Regular cardiac myocyte (primary cell): Measurements from ENCODE around the gene STARD3NL. TPM values are rescaled to one million over a fixed set of nuclear protein-coding genes. Genes with fewer than 3 reads are reported as not detected.

ENCODE experiments used
- total RNA-seq: library from RNA; depleted of rRNA; stranded (reverse); fragments of >200 nt; gene quantifications from 2 replicates; pipeline ENCODE4 v1.2.3, GENCODE V29; 2014

Gene STARD3NL, protein sequence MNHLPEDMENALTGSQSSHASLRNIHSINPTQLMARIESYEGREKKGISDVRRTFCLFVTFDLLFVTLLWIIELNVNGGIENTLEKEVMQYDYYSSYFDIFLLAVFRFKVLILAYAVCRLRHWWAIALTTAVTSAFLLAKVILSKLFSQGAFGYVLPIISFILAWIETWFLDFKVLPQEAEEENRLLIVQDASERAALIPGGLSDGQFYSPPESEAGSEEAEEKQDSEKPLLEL
- total RNA-seq: 87.4 and 112 TPM in 2 replicates

DNA sequence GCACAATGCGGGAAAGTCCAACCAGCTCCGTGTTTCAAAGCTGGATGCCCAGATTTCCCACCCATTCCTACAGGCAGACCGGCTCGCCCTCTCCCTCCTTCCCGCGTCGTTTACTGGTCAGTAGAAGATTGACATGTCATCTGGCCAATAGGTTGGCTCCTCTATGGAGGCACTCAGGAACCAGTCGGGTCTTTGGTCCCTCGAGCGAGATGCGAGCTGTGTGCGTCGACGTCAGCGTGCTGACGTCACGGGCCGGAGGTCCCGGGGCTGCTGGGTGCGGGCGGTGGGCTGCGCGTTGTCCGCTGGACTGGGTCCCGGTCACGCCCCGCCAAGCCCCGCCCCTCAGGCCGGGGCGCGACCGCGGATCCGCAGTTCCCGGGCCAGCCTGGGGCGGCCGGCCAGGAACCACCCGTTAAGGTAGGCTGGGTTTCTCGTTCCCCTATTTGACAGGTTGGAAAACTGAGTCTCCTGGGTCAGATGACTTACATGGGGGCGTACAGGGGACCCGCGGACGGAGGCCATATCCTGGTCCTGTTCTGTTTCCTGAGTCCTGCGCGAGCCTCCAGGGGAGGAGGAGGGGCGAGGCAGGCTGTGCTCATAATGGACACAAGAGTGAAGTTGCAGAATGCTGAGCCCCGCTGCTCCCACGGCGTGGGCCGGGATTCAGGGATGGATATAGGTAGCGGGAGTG is at the start of gene STARD3NL:
Gene STARD3NL, plus strand, starts transcription at position 242 of the 691 bp plus-strand sequence. CDS start 29,260 bp downstream, outside the sequence.

DNA sequence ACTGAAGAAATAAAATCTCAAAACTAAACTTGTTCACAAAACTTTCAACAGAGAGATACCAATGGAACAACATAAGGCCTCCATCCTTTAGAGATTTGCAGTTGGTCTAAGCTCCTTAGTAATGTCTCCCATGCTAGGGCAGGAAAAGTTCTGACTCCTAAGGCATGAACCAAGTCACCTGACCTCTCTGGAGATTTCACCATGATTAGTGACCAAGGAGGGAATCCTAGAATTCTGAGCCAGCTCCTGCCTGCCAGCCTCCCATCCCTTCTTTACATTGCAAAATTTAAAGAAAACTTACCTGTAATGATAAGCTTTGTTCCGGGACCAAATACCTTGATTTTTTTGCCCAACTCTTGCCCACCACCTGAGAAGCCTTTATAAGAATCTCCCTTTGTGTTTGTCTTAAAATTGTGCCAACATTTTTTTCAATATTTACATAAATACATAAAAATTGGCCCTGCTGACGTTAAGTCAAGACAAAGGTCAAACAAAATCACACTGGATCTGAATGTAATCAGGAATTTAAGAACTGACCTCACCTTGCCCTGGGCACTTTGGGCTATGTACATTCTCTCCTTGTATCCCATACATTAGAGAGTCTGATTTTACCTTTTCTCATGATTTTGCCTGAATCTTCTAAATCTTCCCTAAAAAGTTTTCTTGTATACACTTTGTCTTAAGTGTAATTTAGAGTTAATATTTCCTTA is 95.4 kb downstream of the STARD3NL start, which contains the start of gene TARP:
Gene TARP, minus strand, starts transcription at position 351 of the 710 bp plus-strand sequence.

